Measurements from ENCODE around the gene FMNL1. TPM values are rescaled to one million over a fixed set of nuclear protein-coding genes. Genes with fewer than 3 reads are reported as not detected.

Gene FMNL1
- total RNA-seq, 1 donor from 2014 or later, result 26.0 TPM

DNA sequence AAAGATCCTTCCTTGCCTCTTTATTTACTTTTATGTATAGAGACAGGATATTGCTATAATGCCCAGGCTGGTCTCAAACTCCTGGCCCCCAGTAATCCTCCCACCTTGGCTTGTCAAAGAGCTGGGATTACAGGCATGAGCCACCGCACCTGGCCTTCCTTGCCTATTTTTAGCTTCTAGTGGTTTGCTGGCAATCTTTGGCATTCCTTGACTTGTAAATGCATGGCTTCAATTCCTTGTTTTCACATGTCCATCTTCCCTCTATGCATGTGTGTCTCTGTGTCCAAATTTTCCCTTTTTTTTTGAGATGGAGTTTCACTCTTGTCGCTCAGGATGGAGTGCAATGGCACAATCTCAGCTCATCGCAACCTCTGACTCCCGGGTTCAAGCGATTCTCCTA lies 37.5 kb upstream of the FMNL1 start:
- H3K36me3 ChIP-seq (ENCODE audit: control insufficient read depth, insufficient read depth, low read length), result no peaks in the 10 kb centered on the region
- no peak overlapping the region for H3K4me3 ChIP-seq (ENCODE audit: low read depth, low read length)
- DNase-seq (ENCODE audit: low read depth), result no peak
- TF ChIP-seq, protein P1, sequence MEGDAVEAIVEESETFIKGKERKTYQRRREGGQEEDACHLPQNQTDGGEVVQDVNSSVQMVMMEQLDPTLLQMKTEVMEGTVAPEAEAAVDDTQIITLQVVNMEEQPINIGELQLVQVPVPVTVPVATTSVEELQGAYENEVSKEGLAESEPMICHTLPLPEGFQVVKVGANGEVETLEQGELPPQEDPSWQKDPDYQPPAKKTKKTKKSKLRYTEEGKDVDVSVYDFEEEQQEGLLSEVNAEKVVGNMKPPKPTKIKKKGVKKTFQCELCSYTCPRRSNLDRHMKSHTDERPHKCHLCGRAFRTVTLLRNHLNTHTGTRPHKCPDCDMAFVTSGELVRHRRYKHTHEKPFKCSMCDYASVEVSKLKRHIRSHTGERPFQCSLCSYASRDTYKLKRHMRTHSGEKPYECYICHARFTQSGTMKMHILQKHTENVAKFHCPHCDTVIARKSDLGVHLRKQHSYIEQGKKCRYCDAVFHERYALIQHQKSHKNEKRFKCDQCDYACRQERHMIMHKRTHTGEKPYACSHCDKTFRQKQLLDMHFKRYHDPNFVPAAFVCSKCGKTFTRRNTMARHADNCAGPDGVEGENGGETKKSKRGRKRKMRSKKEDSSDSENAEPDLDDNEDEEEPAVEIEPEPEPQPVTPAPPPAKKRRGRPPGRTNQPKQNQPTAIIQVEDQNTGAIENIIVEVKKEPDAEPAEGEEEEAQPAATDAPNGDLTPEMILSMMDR (IDR thresholded peaks at IDR 0.05; ENCODE audit: insufficient read depth, low read length, poor library complexity, severe bottlenecking), result no peak
- no peaks in the 10 kb centered on the region for H3K27me3 ChIP-seq (ENCODE audit: control insufficient read depth, insufficient read depth, low read length)

DNA sequence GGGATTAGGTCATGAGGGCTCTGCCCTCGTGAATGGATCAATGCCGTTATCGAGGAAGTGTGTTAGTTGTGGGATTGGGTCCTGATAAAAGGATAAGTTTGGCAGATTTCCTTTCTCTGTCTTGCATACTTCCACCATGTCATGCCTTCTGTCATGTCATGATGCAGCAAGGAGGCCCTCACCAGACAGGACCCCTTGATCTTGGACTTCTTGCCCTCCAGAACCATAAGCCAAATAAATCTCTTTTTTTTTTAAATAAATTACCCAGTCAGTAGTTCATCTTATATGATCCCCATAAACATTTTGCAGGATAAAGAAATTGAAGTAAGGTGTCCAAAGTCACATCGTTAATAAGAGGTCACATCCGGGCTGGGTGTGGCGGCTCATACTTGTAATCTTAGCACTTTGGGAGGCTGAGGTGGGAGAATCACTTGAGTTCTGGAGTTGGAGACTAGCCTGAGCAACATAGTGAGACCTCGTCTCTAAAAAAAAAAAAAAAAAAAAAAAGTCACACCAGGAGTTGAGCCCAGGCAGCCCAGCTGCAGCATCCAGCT lies 34.8 kb upstream of the FMNL1 start:
- H3K27me3 ChIP-seq (ENCODE audit: control insufficient read depth, insufficient read depth, low read length), result no peaks in the 10 kb centered on the region
- no peak for DNase-seq (ENCODE audit: low read depth)
- TF ChIP-seq, protein P1 (IDR thresholded peaks at IDR 0.05; ENCODE audit: insufficient read depth, low read length, poor library complexity, severe bottlenecking), result no peak
- no peak overlapping the region for H3K4me3 ChIP-seq (ENCODE audit: low read depth, low read length)
- H3K36me3 ChIP-seq (ENCODE audit: control insufficient read depth, insufficient read depth, low read length), result no peaks in the 10 kb centered on the region

DNA sequence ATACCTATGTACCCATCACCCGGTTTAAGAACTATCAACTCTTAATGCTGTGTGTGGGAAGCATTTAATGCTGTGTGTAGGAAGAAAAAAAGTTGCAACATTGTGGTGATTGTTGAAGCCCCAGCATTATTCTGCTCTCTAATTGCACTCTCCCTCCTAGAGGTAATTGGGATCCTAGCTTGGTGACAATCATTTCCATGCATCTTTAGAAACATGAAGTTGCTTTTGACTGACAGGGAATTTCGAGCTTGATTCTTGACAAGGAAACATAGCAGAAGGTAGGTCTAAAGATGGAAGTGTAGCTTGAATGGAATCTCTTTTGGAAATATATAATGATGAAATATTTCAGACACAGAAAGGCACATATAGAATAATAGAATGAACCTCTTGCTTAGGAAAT lies 32.7 kb upstream of the FMNL1 start:
- H3K4me3 ChIP-seq (ENCODE audit: low read depth, low read length), result no peak overlapping the region
- TF ChIP-seq, protein P1 (IDR thresholded peaks at IDR 0.05; ENCODE audit: insufficient read depth, low read length, poor library complexity, severe bottlenecking), result no peak
- no peak for DNase-seq (ENCODE audit: low read depth)
- H3K36me3 ChIP-seq (ENCODE audit: control insufficient read depth, insufficient read depth, low read length), result no peaks in the 10 kb centered on the region
- H3K27me3 ChIP-seq (ENCODE audit: control insufficient read depth, insufficient read depth, low read length), result no peaks in the 10 kb centered on the region

DNA sequence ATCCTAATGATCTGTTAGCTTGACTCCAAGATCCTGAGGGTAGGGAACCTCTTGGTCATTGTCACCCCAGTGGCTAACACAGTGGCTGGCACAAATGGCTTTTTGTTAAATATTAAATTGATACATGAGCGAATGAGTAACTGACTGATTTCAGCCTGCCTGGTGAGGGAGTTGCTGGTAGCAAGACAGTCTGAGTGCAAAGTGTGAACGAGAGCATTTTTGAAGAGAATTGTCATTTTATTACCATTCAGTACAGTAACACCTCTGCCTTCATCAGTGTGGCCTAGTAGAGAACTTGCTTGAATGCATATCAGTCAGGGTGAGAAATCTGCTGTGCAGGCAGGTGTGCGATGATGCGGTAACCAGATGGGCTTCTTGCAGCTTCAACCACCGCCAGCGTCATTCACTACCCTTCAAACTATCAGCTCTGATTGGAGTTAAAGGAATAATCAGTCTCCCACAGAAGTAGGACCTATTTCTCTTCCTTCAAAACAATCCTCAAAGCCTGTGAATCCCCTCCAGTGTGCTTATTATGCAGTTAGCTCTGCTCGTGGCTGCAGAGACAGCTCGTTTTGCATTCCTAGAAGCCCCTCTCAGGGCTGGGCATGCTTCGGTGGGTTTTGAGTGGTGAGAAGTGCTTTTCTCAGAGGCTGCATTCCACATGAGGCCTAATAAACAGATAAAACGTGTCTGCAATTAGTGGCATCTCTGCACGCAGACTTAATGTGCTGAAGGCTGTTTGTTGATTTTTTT lies 31.0 kb upstream of the FMNL1 start:
- DNase-seq (ENCODE audit: low read depth), result no peak
- Histone ChIP-seq H3K27me3 (ENCODE audit: control insufficient read depth, insufficient read depth, low read length) (no peaks in the 10 kb centered on the region), H3K4me3 (ENCODE audit: low read depth, low read length) (no peak overlapping the region), H3K36me3 (ENCODE audit: control insufficient read depth, insufficient read depth, low read length) (no peaks in the 10 kb centered on the region)
- TF ChIP-seq, protein P1 (IDR thresholded peaks at IDR 0.05; ENCODE audit: insufficient read depth, low read length, poor library complexity, severe bottlenecking), result no peak

DNA sequence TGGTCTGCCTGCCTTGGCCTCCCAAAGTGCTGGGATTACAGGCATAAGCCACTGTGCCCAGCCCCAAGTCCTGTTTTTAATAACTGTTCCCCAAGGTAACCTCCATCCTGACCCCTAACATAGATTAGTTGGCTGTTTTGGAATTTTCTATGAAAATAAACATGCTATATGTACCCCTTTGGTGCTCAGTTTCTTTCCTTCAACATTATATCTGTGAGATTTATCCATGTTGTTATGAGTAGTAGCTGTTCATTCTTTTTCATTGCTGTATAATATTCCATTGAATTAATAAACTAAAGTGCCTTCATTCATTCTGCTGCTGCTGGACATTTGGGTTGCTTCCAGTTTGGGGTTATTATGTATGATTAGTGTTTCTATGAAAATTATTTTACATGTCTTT lies 26.3 kb upstream of the FMNL1 start:
- TF ChIP-seq, protein P1 (IDR thresholded peaks at IDR 0.05; ENCODE audit: insufficient read depth, low read length, poor library complexity, severe bottlenecking), result no peak
- H3K27me3 ChIP-seq (ENCODE audit: control insufficient read depth, insufficient read depth, low read length), result no peaks in the 10 kb centered on the region
- H3K4me3 ChIP-seq (ENCODE audit: low read depth, low read length), result no peak overlapping the region
- DNase-seq (ENCODE audit: low read depth), result no peak
- no peaks in the 10 kb centered on the region for H3K36me3 ChIP-seq (ENCODE audit: control insufficient read depth, insufficient read depth, low read length)

DNA sequence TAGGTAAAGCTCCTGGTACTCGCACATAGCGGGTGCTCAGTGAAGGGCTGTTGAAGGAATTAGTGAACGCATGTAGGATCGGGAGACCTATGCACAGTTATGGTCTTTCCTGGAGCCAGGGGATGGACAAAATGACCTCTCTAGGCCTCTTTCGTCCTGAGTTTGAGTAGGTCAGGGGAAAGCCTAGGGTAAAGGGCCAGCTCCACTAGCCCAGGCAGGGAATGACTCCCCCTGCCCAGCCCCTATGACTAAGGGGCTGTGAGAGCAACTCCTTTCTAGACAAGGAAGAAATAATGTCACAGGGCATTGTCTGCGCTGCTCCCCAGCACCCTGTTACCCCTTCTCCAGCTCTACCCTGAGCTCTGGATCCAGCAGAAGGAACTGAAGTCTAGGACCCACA lies 24.6 kb upstream of the FMNL1 start:
- no peak overlapping the region for H3K4me3 ChIP-seq (ENCODE audit: low read depth, low read length)
- no peak for DNase-seq (ENCODE audit: low read depth)
- no peaks in the 10 kb centered on the region for H3K36me3 ChIP-seq (ENCODE audit: control insufficient read depth, insufficient read depth, low read length)
- TF ChIP-seq, protein P1 (IDR thresholded peaks at IDR 0.05; ENCODE audit: insufficient read depth, low read length, poor library complexity, severe bottlenecking), result no peak
- H3K27me3 ChIP-seq (ENCODE audit: control insufficient read depth, insufficient read depth, low read length), result no peaks in the 10 kb centered on the region
